ENCODE results near the gene SLC19A1. TPM values are rescaled to one million over a fixed set of nuclear protein-coding genes. Genes with fewer than 3 reads are reported as not detected.

Gene SLC19A1
- total RNA-seq, 1 experiment from 2014 or later: 21.4 TPM

DNA sequence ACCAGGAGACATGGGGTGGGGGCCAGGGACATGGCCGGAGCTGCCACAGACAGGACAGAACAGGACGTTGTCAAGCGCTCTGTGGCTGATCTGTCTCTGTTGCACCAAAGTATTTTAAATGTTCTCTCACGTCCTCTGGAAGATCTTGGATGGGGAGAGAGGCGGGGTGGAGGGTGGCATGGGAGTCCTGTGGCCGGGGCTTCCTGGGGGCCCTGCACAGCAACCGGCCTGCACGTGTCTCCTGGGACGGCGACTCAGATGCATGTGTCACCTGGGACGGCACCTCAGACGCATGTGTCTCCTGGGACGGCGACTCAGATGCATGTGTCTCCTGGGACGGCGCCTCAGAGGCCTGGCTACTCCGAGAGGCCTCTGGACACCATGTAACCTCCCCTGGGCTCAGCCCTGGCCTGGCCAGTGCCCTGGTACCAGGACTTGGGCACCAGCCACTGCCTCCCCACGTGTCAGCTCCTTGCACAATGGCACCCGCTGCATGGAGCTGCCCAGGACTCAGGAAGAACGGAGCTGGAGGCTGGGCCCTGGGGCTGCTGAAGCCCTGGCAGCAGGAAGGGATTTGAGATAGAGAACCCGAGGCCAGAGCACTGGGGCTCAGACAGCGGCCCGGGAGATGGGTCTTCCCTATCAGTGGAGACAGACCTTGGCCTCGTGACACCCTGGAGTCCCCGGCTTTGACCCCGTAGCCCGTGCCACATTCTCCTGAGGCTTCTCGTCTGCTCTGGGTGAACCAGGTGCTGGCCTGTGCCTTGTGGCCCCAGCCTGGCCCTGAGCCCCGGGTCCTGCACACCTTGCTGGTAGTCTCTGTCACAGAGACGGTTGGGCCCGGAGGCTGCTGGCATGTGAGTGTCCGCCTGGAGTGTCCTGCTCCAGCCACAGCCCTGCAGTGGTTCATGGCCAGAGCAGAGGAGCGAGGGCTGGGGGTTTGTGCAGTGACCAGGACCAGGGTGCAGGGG, 14.7 kb upstream of the SLC19A1 start:
- Mint-ChIP-seq H3K4me1 (ENCODE audit: low read depth, unreplicated experiment) (no peaks in the 10 kb centered on the region), H3K9me3 (ENCODE audit: low read depth, unreplicated experiment) (no peaks in the 10 kb centered on the region), H3K27ac (ENCODE audit: unreplicated experiment) (no peak overlapping the region), H3K27me3 (ENCODE audit: unreplicated experiment) (peaks cover 45% of the 10 kb centered on the region), H3K4me3 (ENCODE audit: low read depth, unreplicated experiment) (no peak overlapping the region), H3K36me3 (ENCODE audit: insufficient read depth, unreplicated experiment) (peaks cover 5% of the 10 kb centered on the region)
- TF ChIP-seq CTCF (IDR thresholded peaks at IDR 0.05; ENCODE audit: unreplicated experiment): no peak
- intact Hi-C loops (cut with micrococcal nuclease; ENCODE audit: unreplicated experiment): no loop called here
- CTCF ChIA-PET: no interaction called here
- no peak for DNase-seq
- no TSS peak for BruUV-seq (replicated peaks)

DNA sequence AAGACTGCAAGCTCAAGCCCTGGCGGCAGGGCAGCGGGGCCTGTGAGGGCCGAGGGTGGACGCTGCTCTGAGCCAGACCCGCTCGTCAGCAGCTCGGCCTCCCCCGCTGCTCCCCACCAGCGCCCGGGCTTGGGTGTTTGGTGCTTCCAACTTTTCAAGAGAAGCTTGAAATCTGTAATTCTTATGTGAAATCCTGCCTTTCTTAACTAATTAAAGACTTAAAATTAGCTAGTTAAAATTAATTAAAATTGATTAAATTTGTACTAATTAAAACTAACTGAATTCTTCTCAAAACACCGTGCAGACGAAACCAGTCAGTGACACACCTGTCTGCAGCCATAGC, 14.0 kb upstream of the SLC19A1 start:
- CTCF ChIA-PET: no interaction called here
- no peak for TF ChIP-seq CTCF (IDR thresholded peaks at IDR 0.05; ENCODE audit: unreplicated experiment)
- intact Hi-C loops (cut with micrococcal nuclease; ENCODE audit: unreplicated experiment): no loop called here
- BruUV-seq (replicated peaks): no TSS peak
- no peak for DNase-seq
- Mint-ChIP-seq H3K4me1 (ENCODE audit: low read depth, unreplicated experiment) (peaks cover 5% of the 10 kb centered on the region), H3K4me3 (ENCODE audit: low read depth, unreplicated experiment) (no peak overlapping the region), H3K36me3 (ENCODE audit: insufficient read depth, unreplicated experiment) (peaks cover 5% of the 10 kb centered on the region), H3K27ac (ENCODE audit: unreplicated experiment) (no peak overlapping the region), H3K27me3 (ENCODE audit: unreplicated experiment) (peaks cover 40% of the 10 kb centered on the region), H3K9me3 (ENCODE audit: low read depth, unreplicated experiment) (no peaks in the 10 kb centered on the region)

DNA sequence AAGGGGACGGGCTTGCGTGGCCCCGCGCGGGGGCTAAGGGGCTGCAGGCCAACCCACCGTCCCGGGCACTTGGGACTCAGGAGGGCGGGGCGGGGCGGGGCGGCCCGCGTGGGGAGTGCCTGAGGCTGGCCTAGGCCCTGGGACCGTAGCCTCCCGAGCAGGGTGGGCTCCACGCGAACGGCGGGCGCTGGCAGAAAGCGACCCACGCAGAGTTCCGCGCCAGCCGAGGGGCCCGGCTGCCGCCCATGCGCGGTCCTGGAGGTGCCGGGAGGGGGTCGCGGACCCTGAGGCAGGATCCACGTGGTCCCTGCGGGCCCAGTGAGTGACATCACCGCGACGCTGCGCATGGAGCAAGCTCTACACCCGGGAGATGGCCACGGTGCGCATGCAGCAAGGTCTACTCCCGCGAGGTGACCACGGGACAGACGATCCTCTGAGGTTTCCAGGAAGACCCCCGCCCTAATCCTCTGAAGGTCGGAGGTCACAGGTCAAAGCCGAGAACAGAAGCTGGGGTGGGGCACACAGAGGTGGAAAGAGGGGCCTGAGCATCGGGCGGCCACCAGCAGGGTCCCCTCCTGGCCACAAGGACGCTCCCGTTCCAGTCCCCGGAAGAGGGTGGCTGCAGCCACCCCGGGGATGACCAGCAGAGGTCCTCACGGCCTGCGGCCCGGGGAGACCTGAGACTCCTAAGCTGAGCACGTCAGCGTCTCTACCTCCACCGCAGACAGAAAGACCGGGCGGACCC, 13.5 kb upstream of the SLC19A1 start:
- peaks cover 10% of the 10 kb centered on the region for H3K4me1 Mint-ChIP-seq (ENCODE audit: low read depth, unreplicated experiment)
- CTCF ChIA-PET: no interaction called here
- H3K36me3 Mint-ChIP-seq (ENCODE audit: insufficient read depth, unreplicated experiment): peaks cover 5% of the 10 kb centered on the region
- intact Hi-C loops (cut with micrococcal nuclease; ENCODE audit: unreplicated experiment): loop anchor here (2.0 kb wide), 1 partner anchor 41 kb away; no protein-coding TSS in a partner anchor
- no peaks in the 10 kb centered on the region for H3K9me3 Mint-ChIP-seq (ENCODE audit: low read depth, unreplicated experiment)
- H3K27ac Mint-ChIP-seq (ENCODE audit: unreplicated experiment): no peak overlapping the region
- TF ChIP-seq CTCF (IDR thresholded peaks at IDR 0.05; ENCODE audit: unreplicated experiment): no peak
- peaks cover 36% of the 10 kb centered on the region for H3K27me3 Mint-ChIP-seq (ENCODE audit: unreplicated experiment)
- DNase-seq: no peak
- no TSS peak for BruUV-seq (replicated peaks)
- H3K4me3 Mint-ChIP-seq (ENCODE audit: low read depth, unreplicated experiment): no peak overlapping the region

DNA sequence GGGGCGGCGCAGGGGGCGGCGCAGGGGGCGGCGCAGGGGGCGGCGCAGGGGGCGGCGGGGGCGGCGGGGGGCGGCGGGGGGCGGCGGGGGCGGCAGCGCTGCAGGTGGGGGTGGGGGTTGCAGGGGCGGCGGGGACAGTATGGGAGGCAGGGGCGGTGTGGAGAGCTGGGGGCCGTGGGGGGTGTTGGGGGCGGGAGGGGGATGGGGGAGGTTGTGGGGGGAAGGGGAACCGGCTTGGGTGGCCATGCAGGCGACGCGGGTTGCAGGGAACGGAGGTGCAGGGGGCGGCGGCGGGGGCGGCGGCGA, 13.0 kb upstream of the SLC19A1 start:
- no TSS peak for BruUV-seq (replicated peaks)
- H3K4me3 Mint-ChIP-seq (ENCODE audit: low read depth, unreplicated experiment): peak overlapping the region; percentile 76
- intact Hi-C loops (cut with micrococcal nuclease; ENCODE audit: unreplicated experiment): loop anchor here (2.0 kb wide), 1 partner anchor 42 kb away; no protein-coding TSS in a partner anchor
- no peak for DNase-seq
- H3K9me3 Mint-ChIP-seq (ENCODE audit: low read depth, unreplicated experiment): no peaks in the 10 kb centered on the region
- CTCF ChIA-PET: no interaction called here
- peaks cover 10% of the 10 kb centered on the region for H3K4me1 Mint-ChIP-seq (ENCODE audit: low read depth, unreplicated experiment)
- H3K27me3 Mint-ChIP-seq (ENCODE audit: unreplicated experiment): peaks cover 31% of the 10 kb centered on the region
- TF ChIP-seq CTCF (IDR thresholded peaks at IDR 0.05; ENCODE audit: unreplicated experiment): no peak
- H3K27ac Mint-ChIP-seq (ENCODE audit: unreplicated experiment): no peak overlapping the region
- H3K36me3 Mint-ChIP-seq (ENCODE audit: insufficient read depth, unreplicated experiment): peaks cover 5% of the 10 kb centered on the region

Data from Calu3 (cell line).